Omental fat pad (tissue), 4 donors: ENCODE data around the gene PHF2. TPM values are rescaled to one million over a fixed set of nuclear protein-coding genes. Genes with fewer than 3 reads are reported as not detected.

Experiments used
- ATAC-seq: fragments of 150-250 bp; one replicate; pipeline ENCODE4 v1.9.1; 2016; ENCODE audit warnings: mild to moderate bottlenecking, moderate library complexity; ENCODE audit not compliant: low FRiP score
- DNase-seq: peaks from one replicate; pipeline ENCODE4 v3.0.0-alpha.2; 2019; ENCODE audit warnings: low spot score
- total RNA-seq, 4 donors: library from RNA; depleted of rRNA; stranded (reverse); fragments of >200 nt; gene quantifications; one replicate each; pipeline ENCODE4 v1.1.0, GENCODE V29; 2016
- TF ChIP-seq, protein P1 (sequence below), 3 donors: fragments of 450-650 bp; IDR thresholded peaks; one replicate each; pipeline ENCODE4 v1.5.1; 2016 to 2017; ENCODE audit warnings: antibody characterized with exemption in 3 of 3, mild to moderate bottlenecking in 3 of 3, moderate library complexity in 2 of 3

Gene PHF2
- total RNA-seq, 4 donors from 2014 or later = 15.8 to 24.5 (median 20.4) TPM

DNA sequence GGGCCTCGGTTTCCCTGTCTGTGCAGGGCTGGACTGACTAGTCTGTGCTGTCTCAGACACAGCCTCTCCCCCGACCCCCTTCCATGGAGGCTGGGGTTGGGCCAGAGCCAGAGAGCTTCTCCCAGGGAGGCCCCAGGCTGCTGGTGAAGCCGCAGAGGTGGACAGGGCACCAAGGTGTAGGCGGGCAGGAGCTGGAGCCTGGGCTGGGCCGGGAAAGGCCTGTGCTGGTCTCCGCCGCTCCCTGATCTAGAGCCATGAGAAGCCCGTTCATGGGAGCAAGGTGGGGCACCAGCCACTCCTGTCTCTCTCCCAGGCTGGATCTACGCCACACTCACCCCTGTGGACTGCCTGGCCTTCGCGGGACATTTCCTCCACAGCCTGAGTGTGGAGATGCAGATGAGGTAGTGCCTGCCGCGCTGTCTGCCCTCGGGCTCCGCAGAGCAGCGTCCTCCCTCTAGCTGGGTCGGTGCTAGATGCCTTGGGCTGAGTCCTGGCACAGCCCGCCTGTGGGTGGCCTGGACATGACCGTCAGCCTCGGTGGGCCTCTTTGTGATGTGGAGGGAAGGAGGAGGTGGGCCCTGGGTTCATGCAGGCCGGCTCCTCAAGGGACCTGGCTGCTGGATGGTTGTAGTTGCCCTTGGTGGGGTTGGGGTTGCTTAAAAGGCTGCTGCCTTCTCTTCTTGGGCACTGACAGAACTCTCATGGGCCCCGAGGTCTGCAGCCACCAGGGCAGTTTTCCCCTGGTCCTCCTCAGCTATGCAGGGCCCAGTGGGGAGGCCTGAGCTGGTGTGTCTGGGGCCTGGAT lies 79.4 kb downstream of the PHF2 start:
- DNase-seq (no peak), ATAC-seq (no peak)
- TF ChIP-seq, protein P1, sequence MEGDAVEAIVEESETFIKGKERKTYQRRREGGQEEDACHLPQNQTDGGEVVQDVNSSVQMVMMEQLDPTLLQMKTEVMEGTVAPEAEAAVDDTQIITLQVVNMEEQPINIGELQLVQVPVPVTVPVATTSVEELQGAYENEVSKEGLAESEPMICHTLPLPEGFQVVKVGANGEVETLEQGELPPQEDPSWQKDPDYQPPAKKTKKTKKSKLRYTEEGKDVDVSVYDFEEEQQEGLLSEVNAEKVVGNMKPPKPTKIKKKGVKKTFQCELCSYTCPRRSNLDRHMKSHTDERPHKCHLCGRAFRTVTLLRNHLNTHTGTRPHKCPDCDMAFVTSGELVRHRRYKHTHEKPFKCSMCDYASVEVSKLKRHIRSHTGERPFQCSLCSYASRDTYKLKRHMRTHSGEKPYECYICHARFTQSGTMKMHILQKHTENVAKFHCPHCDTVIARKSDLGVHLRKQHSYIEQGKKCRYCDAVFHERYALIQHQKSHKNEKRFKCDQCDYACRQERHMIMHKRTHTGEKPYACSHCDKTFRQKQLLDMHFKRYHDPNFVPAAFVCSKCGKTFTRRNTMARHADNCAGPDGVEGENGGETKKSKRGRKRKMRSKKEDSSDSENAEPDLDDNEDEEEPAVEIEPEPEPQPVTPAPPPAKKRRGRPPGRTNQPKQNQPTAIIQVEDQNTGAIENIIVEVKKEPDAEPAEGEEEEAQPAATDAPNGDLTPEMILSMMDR (IDR thresholded peaks at IDR 0.05) = no peak

DNA sequence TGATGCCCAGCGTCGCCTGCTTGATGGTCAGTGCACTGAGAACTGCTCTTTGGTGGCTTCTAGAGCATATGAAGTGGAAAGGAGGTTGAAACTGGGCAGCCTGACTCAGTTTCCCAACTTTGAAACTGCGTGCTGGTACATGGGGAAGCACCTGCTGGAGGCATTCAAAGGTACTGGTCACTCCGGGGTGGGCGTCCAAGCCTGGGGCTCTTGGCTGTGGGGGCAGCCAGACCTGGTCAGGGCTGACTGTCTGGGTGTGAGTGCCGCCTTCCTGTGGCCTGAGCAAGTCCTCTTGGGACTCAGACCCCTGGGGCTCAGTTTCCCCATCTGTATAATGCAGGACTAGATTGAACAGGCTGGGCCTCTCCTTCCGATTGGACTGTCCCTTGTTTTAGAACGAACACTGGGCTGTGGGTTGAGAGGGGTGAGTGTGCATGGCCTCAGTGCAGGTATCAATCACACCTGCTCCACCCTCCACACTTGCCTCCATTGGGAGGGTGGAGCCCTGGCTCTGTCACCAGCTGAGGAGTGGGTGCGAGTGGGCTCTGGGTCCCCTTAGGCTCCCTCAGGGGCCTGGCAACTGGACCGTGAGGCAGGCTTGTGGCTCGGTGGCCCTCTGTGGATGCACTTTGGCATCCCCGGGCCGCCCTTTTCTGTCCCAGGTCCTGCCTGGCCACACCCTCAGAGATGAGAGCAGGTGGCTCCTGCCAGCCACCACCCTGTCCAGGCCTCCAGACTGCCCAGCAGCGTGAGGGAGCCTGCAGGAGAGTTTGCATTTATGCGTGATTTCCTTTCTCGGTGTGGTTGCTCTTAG lies 80.2 kb downstream of the PHF2 start:
- TF ChIP-seq, protein P1 (IDR thresholded peaks at IDR 0.05) = no peak
- ATAC-seq (no peak), DNase-seq (no peak)

DNA sequence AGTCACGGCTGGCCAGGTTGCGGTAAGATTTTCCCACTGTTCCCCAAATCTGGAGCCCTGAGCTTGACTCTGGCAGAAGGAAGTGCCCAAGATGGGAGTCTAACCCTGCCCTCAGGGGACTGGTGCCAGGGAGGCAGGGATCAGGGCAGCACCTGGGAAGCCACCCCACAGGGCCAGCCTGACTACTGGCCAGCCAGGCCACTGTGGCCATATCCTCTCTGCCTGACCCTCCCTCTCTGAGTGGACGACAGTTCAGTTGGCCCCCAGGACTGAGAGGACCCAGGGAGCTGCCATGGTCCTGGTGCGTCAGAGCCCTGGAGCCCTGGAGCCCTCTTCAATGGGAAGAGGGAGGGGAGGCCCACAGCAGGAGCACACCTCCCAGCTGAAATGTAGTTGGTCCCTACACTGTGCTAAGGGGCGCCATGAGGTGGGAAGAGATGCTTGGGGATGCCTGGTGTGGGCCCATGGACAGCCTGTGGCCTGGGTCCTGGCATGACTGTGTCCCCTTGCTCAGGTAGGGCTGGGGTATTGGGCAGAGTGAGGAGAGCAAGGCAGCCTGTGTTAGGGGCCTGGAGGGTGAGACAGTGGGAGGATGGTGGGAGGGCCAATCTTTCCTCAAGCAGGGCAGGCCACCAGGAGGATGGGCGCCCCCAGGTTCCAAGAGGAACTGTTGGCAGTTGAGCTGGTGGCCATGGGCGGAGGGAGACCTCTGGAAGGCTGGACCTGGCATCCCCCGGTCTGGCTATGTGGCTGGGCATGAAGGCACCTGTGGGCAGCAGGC lies 81.1 kb downstream of the PHF2 start:
- DNase-seq = no peak

DNA sequence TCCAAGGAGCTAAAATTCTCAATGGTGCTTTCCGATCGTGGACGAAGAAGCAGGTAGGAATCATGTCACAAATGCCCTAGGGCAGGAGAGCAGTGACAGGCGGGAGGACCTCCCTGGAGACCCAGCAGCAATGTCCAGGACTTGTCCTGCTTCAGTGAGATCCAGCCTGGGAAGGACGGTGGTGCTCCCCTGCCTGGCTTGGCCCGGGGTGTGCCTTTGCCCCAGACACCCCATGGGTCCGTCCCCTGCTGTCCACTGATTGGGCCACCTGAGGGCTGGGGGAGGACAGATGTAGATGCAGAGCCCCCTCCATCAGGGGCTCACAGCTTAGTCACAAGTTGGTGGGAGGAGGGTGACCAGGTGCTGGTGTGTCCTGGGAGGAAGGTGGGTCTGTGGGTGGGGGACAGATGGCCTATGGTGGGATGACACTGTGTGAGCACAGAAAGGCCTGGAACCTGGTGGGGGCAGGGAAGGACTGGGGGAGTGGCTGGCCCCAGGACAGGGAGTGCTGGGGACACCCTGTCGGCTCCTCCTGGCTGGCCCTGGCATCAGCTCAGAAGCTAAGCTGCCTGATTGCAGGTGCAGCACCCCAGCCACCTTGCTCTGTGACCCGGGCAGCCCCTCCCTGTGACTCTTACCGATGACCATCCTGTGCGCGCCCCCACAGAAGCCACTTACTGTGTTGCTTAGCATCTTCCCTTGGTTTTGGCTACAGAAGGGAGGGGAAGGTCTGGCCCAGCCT lies 82.0 kb downstream of the PHF2 start:
- DNase-seq = no peak
- TF ChIP-seq, protein P1 (IDR thresholded peaks at IDR 0.05) = no peak
- ATAC-seq = no peak

More for the DNA sequence above, 81.1 kb downstream of the PHF2 start:
- no peak for ATAC-seq
- TF ChIP-seq, protein P1 (IDR thresholded peaks at IDR 0.05) = no peak

DNA sequence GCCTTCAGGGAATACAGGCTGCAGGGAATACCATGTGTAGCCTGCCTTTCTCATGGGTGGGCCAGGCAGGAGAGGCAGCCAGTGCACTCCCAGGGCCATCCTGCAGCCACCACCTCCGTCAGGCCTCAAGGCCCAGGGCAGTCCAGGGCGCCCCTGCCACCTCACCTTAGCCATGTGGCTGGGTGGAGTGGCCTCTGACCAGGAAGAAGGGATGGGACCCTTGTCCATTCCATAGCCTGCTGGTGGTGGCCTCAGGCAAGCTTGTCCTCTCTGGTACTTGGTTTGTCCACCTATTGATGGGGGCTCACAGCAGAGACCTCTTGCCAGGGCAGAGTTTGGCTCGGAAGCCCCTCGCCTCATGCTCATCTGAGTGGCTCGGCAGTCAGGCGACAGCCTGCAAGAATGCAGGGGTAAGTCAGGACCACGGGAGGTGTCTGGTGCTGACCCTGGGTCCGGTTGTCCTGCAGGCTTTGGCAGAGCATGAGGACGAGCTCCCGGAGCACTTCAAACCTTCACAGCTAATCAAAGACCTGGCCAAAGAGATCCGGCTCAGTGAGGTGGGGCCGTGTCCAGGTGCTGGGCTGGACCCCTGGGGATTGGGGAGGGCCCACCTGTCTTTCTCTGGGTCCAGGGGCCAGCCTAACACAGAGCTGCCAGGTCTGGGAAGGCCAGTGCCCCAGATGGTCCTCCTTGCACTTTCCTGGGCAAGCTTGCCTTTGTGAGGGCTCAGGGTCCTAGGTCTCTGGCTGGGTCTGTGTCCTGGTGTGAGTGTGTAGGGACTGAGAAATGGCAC lies 82.9 kb downstream of the PHF2 start:
- TF ChIP-seq, protein P1 (IDR thresholded peaks at IDR 0.05) = no peak
- no peak for ATAC-seq
- no peak for DNase-seq

DNA sequence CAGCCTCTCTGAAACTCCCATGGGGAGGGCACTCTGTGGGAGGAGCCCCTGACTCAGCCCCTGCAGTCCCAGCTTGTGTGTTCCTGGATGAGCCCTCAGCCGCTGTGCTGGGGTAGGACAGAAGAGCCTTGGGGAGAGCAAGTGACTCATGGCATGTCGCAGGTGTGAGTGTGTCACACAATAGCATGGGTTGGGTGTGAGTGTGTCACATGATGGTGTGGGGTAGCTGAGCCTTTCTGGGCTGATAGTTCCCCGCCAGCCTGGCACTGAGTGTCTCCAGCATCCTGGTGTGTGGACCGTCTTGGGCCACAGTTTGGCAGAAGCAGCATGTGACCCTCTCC lies 83.4 kb downstream of the PHF2 start:
- ATAC-seq (no peak), DNase-seq (no peak)
- TF ChIP-seq, protein P1 (IDR thresholded peaks at IDR 0.05) = no peak
